HG03196 (cell line): ENCODE data around the gene MUC20.
"Not testable (repeated sequence)": the region's sequence is repeated elsewhere in the genome, so short reads cannot be mapped to it uniquely, and the experiment has no call there.

Source experiments
- ATAC-seq: cut with Tn5 transposase; IDR thresholded peaks from one replicate; pipeline ENCODE4 v1.9.1; 2021; ENCODE audit not compliant: unreplicated experiment

Gene MUC20

DNA sequence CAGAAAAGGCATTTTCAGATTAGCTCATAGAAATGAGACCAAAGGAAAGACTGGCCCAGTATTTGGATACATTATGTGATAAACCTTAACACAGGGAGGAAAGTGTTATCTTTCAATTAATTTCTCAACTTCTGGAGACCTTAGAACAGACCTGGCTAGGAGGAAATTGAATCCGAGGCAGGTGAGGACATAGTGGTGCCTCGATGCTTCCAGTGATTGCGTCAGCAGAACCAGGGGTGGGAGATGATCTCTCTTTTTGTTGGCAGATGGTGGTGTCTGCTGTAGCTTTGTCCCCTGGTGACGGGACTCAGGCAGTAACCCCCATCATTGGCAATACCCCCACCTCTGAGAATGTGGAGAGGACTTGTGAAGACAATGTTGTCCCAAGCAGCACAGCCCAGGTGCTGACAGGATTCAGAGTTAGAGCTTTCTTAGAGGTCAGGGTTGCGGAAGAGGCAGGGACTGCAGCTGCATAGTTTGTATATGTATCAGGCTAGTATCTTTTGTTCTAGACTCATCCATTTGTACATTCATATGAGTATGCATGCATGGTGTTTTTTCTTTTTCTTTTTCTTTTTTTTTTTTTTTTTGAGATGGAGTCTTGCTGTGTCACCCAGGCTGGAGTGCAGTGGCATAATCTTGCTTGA, 27.9 kb upstream of the MUC20 start:
- ATAC-seq, result no peak

DNA sequence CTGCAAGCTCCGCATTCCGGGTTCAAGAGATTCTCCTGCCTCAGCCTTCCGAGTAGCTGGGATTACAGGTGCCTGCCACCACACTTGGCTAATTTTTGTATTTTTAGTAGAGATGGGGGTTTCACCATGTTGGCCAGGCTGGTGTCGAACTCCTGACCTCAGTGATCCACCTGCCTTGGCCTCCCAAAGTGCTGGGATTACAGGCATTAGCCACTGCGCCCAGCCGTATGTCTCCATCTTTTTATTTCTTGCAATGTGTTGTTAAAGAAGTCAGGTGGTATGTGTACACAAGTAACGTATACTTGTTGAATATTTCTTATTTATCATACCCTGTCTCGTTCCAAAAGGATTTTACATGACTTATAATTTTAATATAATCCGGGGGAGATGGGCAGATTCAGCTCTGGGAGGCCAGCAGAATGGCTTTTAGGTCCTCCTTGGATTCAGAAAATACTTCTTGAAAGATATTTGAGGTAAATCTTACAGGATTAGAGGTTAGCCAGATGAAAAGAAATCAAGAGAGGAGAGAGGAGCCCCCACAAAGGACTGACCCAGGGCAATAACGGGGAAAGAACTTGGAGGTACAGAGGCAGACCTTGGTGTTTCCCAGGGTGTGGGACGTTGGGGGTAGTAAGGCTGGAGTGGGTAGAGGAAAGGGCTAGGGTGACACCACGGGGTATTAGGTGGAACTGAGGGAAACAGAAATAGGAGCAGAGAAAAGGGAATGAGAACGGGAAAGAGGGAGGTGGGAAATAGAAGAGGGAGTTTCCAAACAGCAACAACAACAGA, 27.2 kb upstream of the MUC20 start:
- no peak for ATAC-seq

DNA sequence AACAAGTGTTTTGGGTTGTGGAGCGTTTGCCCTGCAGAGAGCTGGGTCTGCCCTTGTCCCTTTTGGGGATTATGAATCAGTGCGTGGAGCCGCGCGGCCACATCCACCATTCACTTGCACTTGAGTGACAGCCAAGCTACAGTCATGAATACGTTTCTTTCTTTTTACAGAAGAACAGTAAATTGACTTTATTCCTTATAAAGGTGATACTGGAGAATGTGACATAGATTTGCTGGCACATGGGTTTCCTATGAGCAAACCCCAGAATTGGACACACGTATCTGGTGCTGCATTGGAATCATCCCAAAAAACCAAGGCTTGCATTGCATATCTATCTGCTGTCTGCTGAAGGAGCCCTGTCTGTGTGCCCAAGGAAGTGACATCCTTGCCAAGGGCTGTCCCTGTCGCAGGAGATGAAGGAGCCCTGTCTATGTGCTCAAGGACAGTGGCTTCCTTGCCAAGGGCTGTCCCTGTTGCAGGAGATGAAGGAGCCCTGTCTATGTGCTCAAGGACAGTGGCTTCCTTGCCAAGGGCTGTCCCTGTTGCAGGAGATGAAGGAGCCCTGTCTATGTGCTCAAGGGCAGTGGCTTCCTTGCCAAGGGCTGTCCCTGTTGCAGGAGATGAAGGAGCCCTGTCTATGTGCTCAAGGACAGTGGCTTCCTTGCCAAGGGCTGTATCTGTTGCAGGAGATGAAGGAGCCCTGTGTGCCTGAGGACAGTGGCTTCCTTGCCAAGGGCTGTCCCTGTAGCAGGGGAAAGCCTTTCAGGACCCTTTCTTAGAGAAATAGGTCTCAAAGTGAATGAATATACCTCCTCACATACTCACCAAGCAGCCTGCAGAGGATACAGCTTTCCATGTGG, 26.3 kb upstream of the MUC20 start:
- not testable (repeated sequence) for ATAC-seq

DNA sequence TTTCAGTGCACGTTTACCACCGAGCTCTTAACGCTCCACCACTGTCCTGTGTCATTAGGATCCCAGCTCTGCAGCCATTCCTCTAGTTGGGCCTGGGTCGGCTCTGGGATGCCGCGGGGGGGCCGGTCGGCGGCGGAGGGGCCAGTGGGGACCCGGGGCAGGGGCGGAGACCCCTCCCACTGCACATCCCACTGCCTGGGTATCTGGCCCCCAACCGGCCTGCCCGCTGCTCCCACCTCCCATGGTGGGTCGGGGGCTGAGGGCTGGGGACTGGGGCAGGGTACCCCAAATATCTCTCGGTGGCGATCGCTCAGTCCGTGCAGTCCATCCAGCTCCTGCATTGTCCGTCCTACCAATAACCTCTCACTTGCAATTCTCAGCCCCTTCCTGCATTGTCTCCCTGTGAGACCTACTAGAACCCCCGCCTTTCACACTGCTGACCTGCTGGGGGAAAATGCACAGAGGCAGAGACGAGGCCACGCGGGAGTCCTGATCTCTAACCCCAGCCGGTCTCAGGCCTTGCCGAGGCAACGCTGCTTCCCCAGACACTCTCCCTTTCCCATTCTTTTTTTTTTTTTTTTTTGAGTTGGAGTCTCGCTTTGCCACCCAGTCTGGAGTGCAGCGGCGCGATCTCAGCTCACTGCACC, 24.0 kb upstream of the MUC20 start:
- ATAC-seq, result no peak

DNA sequence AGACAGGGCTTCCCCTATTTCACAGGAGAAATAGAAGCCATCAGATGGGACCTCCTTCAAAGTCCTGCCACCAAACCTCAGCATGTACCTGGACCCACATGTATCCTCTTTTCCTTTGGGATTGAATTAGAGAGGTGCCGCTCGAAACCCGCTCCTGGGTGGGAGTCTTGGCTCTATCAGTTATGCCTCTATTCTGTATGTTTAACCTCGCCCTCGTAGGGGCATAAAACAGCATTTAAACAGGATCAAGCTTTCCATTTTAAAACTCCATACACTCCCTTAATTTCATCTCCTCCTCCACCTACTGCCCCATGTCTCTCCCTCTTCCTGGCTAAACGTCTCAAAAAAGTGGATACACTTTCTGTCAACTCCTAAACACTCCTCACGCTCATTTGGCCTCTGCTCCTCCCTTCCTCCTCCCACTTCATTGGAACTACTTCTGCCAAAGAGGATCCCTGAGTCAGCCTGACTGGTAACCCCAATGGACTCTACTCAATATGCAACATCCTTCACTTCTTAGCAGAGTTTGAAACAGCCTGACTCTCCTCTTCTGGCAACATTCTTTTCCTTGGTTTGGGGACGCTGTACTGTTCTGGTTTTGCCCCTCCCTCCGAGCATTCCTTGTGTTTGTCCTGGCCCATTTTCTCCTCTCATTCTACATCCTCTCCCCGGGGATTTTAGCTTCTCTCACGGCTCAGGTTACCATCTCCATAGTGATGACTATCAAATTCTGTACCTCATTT, 23.0 kb upstream of the MUC20 start:
- no peak for ATAC-seq

DNA sequence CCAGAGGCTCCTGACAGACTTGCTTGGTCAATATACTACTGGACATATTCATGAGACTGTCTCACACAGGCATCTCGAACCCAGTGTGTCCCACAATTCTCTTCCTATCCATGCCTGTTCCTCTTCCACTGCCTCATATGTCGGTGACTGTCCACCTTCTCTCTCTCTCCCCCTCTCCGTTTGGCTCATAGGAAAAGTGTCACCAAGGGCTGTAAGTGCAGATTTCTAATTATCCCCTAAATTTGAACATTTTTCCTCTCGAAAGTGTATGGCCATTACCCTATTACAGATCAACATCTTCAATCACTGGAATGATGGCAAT, 22.5 kb upstream of the MUC20 start:
- ATAC-seq, result no peak

DNA sequence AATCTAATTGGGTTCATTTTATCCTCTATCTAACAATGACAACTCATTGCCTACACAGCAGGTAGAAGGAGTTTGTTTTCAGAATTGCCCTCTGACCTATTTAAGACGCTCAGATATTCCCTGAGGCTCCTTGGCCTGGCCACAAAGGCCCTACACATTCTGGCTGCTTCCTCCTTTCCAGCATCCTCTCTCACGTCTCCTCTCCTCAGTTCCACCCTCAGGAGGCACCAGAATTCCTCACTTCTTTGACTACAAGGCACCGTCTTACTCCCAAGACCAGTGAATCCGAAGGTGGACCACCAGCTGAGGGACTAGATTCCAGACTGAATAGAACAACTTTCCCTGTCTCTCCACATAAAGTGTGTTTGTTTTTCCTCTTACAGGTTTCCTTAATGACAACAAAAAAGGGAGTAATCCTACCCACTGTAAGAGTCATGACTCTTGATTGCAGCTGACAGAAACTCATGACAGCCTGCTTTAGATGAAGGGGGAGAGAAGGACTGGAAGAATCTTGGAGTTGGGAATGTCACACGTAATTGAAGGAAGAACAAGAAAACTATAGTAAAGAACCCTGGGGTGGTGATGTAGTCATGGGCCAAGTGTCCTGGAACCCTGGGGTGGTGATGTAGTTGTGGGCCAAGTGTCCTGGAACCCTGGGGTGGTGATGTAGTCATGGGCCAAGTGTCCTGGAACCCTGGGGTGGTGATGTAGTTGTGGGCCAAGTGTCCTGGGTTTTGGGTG, 22.0 kb upstream of the MUC20 start:
- no peak for ATAC-seq

DNA sequence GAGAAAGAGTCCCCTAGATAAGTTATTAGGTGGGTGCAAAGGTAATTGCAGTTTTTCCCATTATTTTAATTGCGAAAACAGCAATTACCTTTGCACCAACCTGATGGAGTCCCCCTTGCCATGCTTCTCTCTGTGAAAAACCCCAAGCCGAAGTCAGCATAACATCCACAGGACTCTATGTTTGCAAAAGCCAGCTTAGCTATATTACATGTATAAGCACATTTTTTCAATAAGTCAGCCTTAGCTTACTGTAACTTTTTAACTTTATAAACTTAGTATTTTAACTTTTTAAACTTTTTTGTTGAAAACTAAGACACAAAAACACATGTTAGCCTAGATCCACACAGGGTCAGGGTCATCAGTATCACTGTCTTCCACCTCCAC, 21.4 kb upstream of the MUC20 start:
- ATAC-seq, result no peak

DNA sequence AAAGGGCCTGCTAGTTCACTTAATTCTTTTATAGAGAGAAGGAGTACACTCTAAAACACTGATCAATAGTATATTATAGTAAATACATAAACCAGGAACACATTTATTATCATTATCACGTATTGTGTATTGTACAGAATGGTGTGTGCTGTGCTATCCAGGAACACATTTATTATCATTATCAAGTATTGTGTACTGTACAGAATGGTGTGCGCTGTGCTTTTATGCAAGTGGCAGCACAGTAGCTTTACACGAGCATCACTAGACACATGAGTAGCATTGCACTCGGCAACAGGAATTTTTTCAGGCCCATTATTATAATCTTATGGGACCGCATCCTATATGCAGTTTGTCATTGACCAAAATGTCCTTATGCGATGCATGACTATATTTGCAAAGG, 20.9 kb upstream of the MUC20 start:
- ATAC-seq, result no peak

DNA sequence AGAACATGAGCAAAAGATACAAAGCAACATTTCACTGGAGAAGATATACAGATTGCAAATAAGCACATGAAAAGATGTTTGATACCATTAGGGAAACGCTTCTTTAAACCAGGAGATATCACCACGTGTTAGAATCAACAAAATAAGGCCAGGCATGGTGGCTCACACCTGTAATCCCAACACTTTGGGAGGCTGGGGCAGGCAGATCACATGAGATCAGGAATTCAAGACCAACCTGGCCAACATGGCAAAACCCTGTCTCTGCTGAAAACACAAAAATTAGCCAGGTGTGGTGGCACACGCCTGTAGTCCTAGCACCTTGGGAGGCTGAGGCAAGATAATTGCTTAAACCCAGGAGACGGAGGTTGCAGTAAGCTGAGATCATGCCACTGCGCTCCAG, 20.5 kb upstream of the MUC20 start:
- ATAC-seq, result no peak

DNA sequence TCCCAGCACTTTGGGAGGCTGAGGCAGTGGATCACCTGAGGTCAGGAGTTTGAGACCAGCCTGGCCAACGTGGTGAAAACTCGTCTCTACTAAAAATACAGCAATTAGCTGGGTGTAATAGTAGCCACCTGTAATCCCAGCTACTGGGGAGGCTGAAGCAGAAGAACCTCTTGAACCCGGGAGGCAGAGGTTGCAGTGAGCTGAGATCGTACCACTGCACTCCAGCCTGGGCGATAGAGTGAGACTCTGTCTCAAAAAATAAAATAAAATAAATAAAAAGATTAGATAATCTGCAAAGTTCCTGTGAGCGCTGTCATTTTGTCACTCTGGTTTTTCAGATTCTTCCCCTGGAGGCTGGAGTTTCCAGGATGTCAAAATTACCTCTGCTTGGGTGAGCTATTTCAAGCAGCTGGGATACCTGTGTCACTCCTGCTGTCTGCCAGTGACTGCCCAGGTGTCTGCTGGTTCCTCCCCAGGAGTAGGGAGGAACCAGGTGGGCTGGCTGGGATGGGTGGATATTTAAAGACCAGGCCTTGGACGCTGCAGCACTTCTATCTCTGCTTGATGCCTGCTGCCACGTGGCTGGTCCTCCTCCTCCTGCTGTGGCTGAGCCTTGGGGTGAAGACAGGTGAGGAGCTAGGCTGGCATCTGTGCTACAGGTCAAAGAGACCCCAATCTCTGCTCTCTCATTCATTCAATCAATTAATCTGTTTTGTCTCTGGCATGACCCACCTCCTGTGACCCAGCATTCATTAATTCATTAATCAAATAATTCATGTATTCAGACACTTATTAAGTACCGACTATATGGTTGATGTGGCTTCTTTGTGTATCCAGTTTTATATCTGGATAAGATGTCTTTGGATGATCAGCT, 19.5 kb upstream of the MUC20 start:
- no peak for ATAC-seq

DNA sequence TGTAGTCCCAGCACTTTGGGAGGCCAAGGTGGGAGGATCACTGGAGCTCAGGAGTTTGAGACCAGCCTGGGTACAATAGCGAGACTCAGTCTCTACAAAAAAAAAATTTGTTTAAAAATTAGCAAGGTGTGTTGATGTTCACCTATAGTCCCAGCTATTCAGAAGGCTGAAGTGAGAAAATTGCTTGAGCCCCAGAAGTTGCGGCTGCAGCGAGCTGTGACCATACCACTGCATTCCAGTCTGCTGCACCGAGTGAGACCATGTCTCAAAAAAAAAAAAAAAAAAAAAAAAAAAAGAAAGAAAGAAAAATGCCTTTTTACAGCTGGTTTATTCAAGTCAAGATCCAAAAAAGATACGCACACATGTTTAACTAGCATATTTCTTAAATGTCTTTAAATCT, 17.0 kb upstream of the MUC20 start:
- ATAC-seq, result no peak

DNA sequence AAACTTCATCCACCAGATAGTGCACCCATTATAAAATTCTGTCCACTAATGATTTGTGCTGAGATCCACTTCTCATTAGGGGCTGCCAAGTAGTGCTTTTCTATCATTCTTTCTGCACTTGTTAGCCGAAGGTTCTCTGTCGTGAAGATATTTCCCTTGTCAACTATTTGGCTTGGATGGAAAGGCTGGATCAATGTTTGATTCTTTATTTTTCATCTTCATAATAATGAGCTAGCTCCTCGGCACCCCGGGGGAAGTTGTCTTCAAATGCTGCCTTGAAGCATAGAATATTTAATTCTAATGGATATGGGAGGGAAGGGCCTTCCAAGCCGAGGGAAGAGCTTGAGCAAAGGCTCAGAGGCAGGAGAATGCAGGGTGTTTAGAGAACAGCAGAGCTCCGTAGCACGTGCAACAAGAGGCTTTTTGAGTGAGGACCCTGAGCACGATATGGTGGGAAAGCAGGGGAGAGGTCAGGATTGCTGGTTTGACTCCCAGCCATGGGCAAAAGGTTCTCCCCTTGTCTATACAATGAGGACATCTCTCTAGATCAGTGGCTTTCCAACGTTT, 16.3 kb upstream of the MUC20 start:
- no peak for ATAC-seq

DNA sequence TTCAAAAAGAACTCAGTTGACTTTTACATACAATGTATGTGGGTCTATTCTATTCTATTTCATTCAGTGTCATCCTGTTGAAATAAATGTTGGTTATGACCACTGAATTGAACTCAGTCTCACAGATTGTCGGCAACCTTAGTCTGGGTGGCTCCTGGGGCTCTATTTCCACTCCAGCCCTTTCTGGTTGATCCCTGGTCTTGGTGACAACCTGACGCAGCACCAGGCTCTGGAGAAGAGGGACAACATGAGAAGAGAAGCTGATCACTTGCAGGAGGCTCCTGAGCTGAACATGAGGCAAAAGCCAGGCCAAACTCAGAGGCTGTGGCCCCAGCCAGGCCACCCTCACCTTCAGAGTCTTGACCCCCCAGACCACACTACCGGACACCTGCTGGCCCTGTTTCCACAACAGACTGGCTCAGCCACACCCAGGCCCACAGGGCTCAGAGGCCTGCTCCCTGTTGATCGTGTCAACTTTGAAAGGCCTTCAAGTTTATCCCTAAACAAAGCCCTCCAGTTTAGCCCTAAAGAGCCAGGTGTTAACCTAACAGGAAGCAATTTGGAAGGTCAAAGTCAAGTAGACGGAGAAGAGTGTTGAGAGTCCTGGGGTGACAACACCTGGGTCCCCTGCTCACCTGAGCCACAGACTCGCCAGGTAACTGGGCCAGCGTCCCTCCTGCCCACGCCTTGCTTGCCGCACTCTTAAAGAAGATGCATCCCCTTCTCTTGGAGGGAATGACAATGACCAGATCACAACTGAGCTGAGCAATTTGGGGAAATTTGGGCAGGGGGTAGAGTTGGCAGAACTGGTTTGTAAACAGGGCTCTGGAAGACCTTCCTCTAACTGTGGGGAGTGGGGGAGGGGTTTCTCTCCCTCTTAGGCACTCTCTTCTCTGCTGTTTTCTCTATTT, 15.4 kb upstream of the MUC20 start:
- ATAC-seq, result no peak

DNA sequence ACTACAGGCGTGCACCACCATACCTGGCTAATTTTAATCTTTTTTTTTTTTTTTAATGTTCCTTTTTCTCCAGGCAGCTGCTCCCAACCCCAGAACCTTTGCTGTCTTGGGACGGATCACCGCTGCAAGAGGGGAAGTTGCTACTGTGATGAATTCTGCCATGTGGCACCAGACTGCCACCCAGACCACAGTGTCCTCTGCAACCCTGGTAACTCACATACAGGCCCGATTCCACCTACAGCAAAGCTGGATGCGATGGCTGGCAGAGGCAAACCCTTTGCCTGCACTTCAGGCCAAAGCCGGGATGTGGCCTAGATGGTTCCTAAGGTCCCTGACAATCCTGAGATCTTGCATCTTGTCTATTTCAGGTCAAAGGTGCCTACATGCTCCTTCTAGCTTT, 12.7 kb upstream of the MUC20 start:
- ATAC-seq, result no peak

DNA sequence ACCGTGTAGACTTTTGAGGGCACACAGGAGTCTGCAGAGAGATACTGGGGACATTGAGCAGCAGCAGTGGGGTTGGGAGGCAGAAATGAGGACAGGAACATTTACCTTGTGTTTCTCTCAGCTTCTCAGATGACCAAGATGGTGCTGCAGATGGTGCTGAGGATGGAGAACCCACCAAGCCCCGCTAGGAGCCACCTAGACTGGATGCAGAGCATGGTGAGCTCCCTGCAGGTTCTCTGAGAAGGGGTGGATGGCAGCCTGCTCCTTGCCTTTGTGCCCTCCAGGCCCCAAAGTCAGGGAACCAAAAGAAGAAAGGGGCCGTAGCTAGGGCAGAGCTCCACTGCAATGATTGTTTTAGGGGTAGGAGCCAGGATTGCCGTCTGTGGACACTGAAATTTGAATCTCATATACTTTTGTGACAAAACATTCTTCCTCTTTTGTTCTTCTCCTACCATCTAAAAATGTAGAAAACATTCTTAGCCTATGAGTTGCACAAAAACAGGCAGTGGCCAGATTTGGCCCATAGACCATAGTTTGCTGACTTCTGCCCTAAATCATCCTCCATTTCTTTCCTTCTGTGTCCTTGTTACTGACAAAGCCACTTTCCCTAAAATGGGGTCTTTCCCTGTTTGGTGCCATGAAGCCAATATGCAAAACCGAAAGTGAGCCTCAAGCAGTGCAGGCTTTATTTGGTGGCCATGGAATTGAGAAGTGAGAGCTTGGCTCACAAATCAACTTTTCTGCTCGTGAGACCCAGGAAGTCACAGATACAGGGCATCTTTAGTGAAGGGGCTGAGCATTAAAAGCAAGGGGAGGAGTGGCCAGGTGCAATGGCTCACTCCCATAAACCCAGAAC, 11.9 kb upstream of the MUC20 start:
- no peak for ATAC-seq

DNA sequence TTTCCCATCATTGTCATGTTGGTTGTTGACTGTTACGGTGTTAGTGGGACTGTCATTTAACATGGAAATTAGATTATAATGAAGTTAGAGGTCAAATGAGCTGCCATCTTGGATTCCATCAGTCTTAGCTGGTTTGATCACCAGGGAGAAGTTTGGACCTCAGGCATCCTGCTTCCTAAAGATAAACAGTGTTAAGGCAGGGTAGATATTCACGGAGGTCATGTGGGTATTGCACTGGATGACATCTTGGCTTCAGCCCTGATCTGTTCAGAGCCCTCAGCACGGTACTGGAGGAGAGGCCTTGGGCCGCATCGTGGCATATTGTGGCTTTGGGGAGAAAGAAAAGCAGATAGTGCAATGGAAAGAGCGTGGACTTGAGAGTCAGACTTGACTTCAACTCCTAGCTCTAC, 11.1 kb upstream of the MUC20 start:
- no peak for ATAC-seq
